SK-N-SH treated with all-trans-retinoic acid at 6 μM for 48 hours (cell line): Measurements from ENCODE around the gene RFLNA.

ENCODE experiments used
- ARNTL ChIP-seq: fragments of 450-650 bp; formaldehyde crosslinking; IDR thresholded peaks from 2 replicates; pipeline ENCODE4 v1.5.0; 2020; ENCODE audit warnings: low read depth, mild to moderate bottlenecking, moderate library complexity, borderline replicate concordance
- BACH2 ChIP-seq: fragments of 250-450 bp; sonication (Bioruptor Pico); IDR thresholded peaks from 2 replicates; pipeline ENCODE4 v1.9.0; 2021; ENCODE audit warnings: mild to moderate bottlenecking, borderline replicate concordance
- CSDC2 ChIP-seq: fragments of 250-450 bp; sonication (Bioruptor Pico); IDR thresholded peaks from 2 replicates; pipeline ENCODE4 v1.5.0; 2020; ENCODE audit warnings: mild to moderate bottlenecking, moderate library complexity
- GLIS3 ChIP-seq: fragments of 250-450 bp; sonication (Bioruptor Pico); IDR thresholded peaks from 2 replicates; pipeline ENCODE4 v1.5.0; 2020; ENCODE audit warnings: mild to moderate bottlenecking, moderate library complexity
- RARB ChIP-seq: fragments of 250-450 bp; sonication (Bioruptor Pico); IDR thresholded peaks from 2 replicates; pipeline ENCODE4 v1.8.0; 2021; ENCODE audit warnings: mild to moderate bottlenecking, moderate library complexity
- TCF4 ChIP-seq: fragments of 250-450 bp; sonication (Bioruptor Pico); IDR thresholded peaks from 2 replicates; pipeline ENCODE4 v1.8.0; 2021; ENCODE audit warnings: mild to moderate bottlenecking, moderate library complexity, borderline replicate concordance
- ZFP3 ChIP-seq: fragments of 250-450 bp; sonication (Bioruptor Pico); IDR thresholded peaks from 2 replicates; pipeline ENCODE4 v1.5.0; 2020; ENCODE audit warnings: mild to moderate bottlenecking, moderate library complexity
- ZNF8 ChIP-seq: fragments of 450-650 bp; formaldehyde crosslinking; IDR thresholded peaks from 2 replicates; pipeline ENCODE4 v1.5.0; 2020; ENCODE audit warnings: mild to moderate bottlenecking, moderate library complexity
- TF ChIP-seq, protein P1 (sequence below): fragments of 250-450 bp; sonication (Bioruptor Pico); IDR thresholded peaks from 2 replicates; pipeline ENCODE4 v1.8.0; 2020; ENCODE audit warnings: mild to moderate bottlenecking, moderate library complexity, borderline replicate concordance
- TF ChIP-seq, protein P2 (sequence below): fragments of 250-450 bp; sonication (Bioruptor Pico); IDR thresholded peaks from 2 replicates; pipeline ENCODE4 v1.5.1; 2021; ENCODE audit warnings: mild to moderate bottlenecking, moderate library complexity
- TF ChIP-seq, protein P3 (sequence below): fragments of 250-450 bp; sonication (Bioruptor Pico); IDR thresholded peaks from 2 replicates; pipeline ENCODE4 v1.5.1; 2020; ENCODE audit warnings: low read depth, mild to moderate bottlenecking, moderate library complexity

DNA sequence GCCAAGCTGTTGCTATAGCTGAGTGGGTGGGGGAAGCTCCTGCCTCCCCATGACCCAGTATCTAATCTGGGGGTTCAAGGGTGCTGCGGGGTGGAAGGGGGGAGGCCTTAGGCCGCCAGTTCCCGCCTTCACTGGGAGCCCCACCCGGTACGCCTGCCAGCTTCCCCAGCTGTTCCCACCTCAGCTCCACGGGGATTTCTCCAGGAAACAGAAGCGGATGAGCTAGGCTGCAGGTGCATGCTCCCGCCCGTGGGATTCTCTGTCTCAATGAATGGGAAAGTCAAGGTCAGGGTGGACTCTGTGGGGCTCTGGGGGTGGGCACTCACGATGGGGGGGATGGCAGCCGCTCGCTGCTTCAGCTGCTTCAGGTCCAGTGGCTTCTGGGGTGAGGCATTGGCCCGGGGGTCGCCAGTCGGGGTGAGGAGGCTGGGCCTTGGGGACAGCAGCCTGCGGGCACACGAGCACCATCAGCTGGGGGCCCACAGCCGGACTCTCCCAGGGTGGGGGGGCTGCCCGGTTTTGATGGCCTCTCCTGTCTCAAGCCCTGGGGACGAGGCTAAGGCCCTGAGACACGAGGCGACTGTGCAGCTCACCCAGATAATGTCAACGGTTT lies 68.6 kb downstream of the RFLNA start:
- TF ChIP-seq TCF4 = no peak
- TF ChIP-seq RARB = no peak
- TF ChIP-seq ZNF8 = no peak
- no peak for TF ChIP-seq BACH2
- no peak for TF ChIP-seq ARNTL
- no peak for TF ChIP-seq CSDC2
- TF ChIP-seq, protein P1, sequence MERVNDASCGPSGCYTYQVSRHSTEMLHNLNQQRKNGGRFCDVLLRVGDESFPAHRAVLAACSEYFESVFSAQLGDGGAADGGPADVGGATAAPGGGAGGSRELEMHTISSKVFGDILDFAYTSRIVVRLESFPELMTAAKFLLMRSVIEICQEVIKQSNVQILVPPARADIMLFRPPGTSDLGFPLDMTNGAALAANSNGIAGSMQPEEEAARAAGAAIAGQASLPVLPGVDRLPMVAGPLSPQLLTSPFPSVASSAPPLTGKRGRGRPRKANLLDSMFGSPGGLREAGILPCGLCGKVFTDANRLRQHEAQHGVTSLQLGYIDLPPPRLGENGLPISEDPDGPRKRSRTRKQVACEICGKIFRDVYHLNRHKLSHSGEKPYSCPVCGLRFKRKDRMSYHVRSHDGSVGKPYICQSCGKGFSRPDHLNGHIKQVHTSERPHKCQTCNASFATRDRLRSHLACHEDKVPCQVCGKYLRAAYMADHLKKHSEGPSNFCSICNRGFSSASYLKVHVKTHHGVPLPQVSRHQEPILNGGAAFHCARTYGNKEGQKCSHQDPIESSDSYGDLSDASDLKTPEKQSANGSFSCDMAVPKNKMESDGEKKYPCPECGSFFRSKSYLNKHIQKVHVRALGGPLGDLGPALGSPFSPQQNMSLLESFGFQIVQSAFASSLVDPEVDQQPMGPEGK (CRISPR knock-in tag) = no peak
- TF ChIP-seq, protein P2, sequence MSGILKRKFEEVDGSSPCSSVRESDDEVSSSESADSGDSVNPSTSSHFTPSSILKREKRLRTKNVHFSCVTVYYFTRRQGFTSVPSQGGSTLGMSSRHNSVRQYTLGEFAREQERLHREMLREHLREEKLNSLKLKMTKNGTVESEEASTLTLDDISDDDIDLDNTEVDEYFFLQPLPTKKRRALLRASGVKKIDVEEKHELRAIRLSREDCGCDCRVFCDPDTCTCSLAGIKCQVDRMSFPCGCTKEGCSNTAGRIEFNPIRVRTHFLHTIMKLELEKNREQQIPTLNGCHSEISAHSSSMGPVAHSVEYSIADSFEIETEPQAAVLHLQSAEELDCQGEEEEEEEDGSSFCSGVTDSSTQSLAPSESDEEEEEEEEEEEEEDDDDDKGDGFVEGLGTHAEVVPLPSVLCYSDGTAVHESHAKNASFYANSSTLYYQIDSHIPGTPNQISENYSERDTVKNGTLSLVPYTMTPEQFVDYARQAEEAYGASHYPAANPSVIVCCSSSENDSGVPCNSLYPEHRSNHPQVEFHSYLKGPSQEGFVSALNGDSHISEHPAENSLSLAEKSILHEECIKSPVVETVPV = no peak
- no peak for TF ChIP-seq GLIS3 (CRISPR knock-in tag)
- TF ChIP-seq, protein P3, sequence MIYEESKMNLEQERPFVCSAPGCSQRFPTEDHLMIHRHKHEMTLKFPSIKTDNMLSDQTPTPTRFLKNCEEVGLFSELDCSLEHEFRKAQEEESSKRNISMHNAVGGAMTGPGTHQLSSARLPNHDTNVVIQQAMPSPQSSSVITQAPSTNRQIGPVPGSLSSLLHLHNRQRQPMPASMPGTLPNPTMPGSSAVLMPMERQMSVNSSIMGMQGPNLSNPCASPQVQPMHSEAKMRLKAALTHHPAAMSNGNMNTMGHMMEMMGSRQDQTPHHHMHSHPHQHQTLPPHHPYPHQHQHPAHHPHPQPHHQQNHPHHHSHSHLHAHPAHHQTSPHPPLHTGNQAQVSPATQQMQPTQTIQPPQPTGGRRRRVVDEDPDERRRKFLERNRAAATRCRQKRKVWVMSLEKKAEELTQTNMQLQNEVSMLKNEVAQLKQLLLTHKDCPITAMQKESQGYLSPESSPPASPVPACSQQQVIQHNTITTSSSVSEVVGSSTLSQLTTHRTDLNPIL (CRISPR knock-in tag) = no peak
- TF ChIP-seq ZFP3 (CRISPR knock-in tag) = no peak
